ENCODE measurements around the gene SLC7A8. TPM values are rescaled to one million over a fixed set of nuclear protein-coding genes. Genes with fewer than 3 reads are reported as not detected.
"Not testable (repeated sequence)": the region's sequence is repeated elsewhere in the genome, so short reads cannot be mapped to it uniquely, and the experiment has no call there.

The SLC7A8 gene
- total RNA-seq, 3 donors from 2014 or later (not counting 1 experiment from before 2014, with no cell fraction given), result 0.42 to 1.2 (median 1.0) TPM

DNA sequence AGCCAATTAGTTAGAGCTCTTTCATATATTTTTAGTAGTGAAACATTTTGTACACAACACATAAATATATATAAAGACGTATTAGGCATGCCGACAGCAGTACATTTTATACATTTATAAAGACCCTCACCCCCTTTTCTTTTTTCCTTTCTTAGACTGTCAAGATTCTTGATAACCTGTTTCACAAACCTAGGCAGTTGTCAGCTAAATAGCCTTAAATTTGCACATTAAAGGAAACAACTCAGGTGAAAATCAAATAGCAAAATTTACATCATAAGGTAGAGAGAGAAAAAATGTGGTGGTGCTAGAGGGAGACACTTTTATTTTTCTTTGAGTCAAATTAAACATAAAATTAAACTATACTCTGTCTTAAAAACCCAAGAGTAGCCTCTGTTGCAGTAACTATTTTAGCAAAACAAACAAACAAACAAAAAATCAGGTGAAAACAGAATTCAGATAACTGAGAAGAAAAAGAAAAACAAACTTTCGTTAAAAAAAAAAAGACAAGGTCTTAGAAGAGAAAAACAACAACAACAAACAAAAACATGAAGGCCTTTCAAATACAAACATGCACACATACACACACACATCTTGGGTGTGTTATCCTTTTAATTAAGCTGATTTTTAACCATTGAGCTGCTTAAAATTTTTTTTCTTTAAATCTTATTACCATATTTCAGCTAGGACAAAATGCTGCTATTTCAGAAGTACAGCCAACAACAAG, 23.1 kb upstream of the SLC7A8 start:
- WGBS (ENCODE audit: insufficient coverage), result 100% methylated on average over 2 of the region's 3 CpGs
- H3K27me3 Mint-ChIP-seq (ENCODE audit: low read depth in 2 of 2), result peaks cover 10 to 30% of the 10 kb centered on the region in 2 donors
- H3K36me3 ChIP-seq (ENCODE audit: control insufficient read depth, insufficient read depth, low read length), result no peaks in the 10 kb centered on the region
- ATAC-seq (no peak), DNase-seq (no peak)
- no peak overlapping the region for H3K27ac Mint-ChIP-seq
- H3K4me1 ChIP-seq (ENCODE audit: control insufficient read depth, insufficient read depth, low read length), result no peaks in the 10 kb centered on the region
- no peak overlapping the region for H3K4me3 ChIP-seq (ENCODE audit: low read length)
- TF ChIP-seq, protein P1, sequence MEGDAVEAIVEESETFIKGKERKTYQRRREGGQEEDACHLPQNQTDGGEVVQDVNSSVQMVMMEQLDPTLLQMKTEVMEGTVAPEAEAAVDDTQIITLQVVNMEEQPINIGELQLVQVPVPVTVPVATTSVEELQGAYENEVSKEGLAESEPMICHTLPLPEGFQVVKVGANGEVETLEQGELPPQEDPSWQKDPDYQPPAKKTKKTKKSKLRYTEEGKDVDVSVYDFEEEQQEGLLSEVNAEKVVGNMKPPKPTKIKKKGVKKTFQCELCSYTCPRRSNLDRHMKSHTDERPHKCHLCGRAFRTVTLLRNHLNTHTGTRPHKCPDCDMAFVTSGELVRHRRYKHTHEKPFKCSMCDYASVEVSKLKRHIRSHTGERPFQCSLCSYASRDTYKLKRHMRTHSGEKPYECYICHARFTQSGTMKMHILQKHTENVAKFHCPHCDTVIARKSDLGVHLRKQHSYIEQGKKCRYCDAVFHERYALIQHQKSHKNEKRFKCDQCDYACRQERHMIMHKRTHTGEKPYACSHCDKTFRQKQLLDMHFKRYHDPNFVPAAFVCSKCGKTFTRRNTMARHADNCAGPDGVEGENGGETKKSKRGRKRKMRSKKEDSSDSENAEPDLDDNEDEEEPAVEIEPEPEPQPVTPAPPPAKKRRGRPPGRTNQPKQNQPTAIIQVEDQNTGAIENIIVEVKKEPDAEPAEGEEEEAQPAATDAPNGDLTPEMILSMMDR (IDR thresholded peaks at IDR 0.05), result no peak
- H3K9me3 Mint-ChIP-seq, result no peaks in the 10 kb centered on the region
- no peak overlapping the region for H3K27ac ChIP-seq (ENCODE audit: low read length)
- no peaks in the 10 kb centered on the region for H3K4me1 Mint-ChIP-seq
- H3K27me3 ChIP-seq (ENCODE audit: control insufficient read depth, insufficient read depth, low read length), result no peaks in the 10 kb centered on the region
- intact Hi-C loops (cut with micrococcal nuclease), result no loop called here
- no peaks in the 10 kb centered on the region for H3K9me3 ChIP-seq (ENCODE audit: control insufficient read depth, insufficient read depth, low read length)
- no peak overlapping the region for H3K4me3 Mint-ChIP-seq
- no peaks in the 10 kb centered on the region for H3K36me3 Mint-ChIP-seq

DNA sequence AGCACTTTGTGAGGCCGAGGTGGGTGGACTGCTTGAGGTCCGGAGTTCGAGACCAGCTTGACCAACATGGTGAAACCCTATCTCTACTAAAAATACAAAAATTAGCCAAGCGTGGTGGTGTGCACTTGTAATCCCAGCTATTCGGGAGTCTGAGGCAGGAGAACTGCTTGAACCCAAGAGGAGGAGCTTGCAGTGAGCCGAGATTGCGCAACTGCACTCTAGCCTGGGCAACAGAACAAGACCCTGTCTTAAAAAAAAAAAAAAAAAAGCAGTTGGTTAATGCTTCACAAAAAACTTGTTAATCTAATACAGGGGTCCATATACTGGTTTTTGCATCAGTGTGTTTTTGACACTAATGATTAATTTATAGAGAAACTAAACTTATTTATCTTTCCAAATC, 18.5 kb upstream of the SLC7A8 start:
- no peak for ATAC-seq
- no peak overlapping the region for H3K4me3 Mint-ChIP-seq
- TF ChIP-seq, protein P1 (IDR thresholded peaks at IDR 0.05), result no peak
- Histone ChIP-seq H3K4me1 (ENCODE audit: control insufficient read depth, insufficient read depth, low read length) (no peaks in the 10 kb centered on the region), H3K4me3 (ENCODE audit: low read length) (no peak overlapping the region), H3K27me3 (ENCODE audit: control insufficient read depth, insufficient read depth, low read length) (no peaks in the 10 kb centered on the region), H3K36me3 (ENCODE audit: control insufficient read depth, insufficient read depth, low read length) (no peaks in the 10 kb centered on the region), H3K27ac (ENCODE audit: low read length) (no peak overlapping the region), H3K9me3 (ENCODE audit: control insufficient read depth, insufficient read depth, low read length) (no peaks in the 10 kb centered on the region)
- intact Hi-C loops (cut with micrococcal nuclease), result no loop called here
- H3K9me3 Mint-ChIP-seq, result no peaks in the 10 kb centered on the region
- DNase-seq, result no peak
- 95% methylated on average over 7 of the region's 7 CpGs for WGBS (ENCODE audit: insufficient coverage)
- no peak overlapping the region for H3K27ac Mint-ChIP-seq
- H3K4me1 Mint-ChIP-seq, result no peaks in the 10 kb centered on the region
- no peaks in the 10 kb centered on the region for H3K36me3 Mint-ChIP-seq
- peaks cover 3 to 20% of the 10 kb centered on the region in 2 donors for H3K27me3 Mint-ChIP-seq (ENCODE audit: low read depth in 2 of 2)

DNA sequence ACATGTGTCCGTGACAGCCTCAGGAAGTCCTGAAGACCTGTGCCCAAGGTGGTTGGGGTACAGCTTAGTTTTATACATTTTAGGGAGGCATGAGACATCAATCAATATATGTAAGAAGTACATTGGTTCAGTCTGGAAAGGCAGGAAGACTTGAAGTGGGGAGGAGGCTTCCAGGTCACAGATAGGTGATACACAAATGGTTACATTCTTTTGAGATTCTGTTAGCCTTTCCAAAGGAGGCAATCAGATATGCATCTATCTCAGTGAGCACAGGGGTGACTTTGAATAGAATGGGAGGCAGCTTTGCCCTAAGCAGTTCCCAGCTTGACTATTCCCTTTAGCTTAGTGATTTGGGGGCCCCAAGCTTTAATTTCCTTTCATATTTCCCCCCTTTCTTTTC, 15.7 kb upstream of the SLC7A8 start:
- intact Hi-C loops (cut with micrococcal nuclease); H3K4me3 Mint-ChIP-seq; DNase-seq; H3K4me3 ChIP-seq (ENCODE audit: low read length); H3K27ac Mint-ChIP-seq; H3K4me1 Mint-ChIP-seq; H3K27me3 ChIP-seq (ENCODE audit: control insufficient read depth, insufficient read depth, low read length); H3K4me1 ChIP-seq (ENCODE audit: control insufficient read depth, insufficient read depth, low read length); H3K36me3 Mint-ChIP-seq; H3K36me3 ChIP-seq (ENCODE audit: control insufficient read depth, insufficient read depth, low read length); ATAC-seq; H3K9me3 ChIP-seq (ENCODE audit: control insufficient read depth, insufficient read depth, low read length); H3K9me3 Mint-ChIP-seq; H3K27ac ChIP-seq (ENCODE audit: low read length): not testable (repeated sequence)
- WGBS (ENCODE audit: insufficient coverage), result 85% methylated on average over 1 of the region's 1 CpG
- H3K27me3 Mint-ChIP-seq (ENCODE audit: low read depth in 2 of 2), result peaks cover 0 to 17% of the 10 kb centered on the region in 2 donors

DNA sequence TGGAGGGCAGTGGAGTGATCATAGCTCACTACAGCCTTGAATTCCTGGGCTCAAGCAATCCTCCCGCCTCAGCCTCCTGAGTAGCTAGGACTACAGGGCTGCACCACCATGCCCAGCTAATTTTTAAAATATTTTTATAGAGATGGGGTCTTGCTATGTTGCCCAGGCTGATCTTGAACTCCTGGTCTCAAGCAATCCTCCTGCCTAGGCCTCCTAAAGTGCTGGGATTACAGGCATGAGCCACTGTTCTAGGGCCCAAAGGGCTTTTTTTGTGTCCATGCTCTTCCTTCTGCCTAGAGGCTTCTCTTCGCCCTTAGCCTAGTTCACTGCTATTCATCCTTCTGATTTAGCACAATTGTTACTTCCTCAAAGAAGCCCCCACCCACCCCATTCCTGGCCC, 13.0 kb upstream of the SLC7A8 start:
- not testable (repeated sequence) for DNase-seq

More for the DNA sequence above, 13.0 kb upstream of the SLC7A8 start:
- H3K27ac Mint-ChIP-seq; H3K4me1 ChIP-seq (ENCODE audit: control insufficient read depth, insufficient read depth, low read length); H3K4me3 ChIP-seq (ENCODE audit: low read length); H3K36me3 Mint-ChIP-seq; H3K4me1 Mint-ChIP-seq; ATAC-seq; intact Hi-C loops (cut with micrococcal nuclease); H3K36me3 ChIP-seq (ENCODE audit: control insufficient read depth, insufficient read depth, low read length); H3K4me3 Mint-ChIP-seq; H3K9me3 Mint-ChIP-seq; H3K27me3 ChIP-seq (ENCODE audit: control insufficient read depth, insufficient read depth, low read length); H3K27ac ChIP-seq (ENCODE audit: low read length); H3K9me3 ChIP-seq (ENCODE audit: control insufficient read depth, insufficient read depth, low read length): not testable (repeated sequence)
- H3K27me3 Mint-ChIP-seq (ENCODE audit: low read depth in 2 of 2), result peaks cover 0 to 11% of the 10 kb centered on the region in 2 donors
- 92% methylated on average over 2 of the region's 2 CpGs for WGBS (ENCODE audit: insufficient coverage)

Data from natural killer cell (primary cell).